Measurements from ENCODE around the gene ANKRD35. TPM values are rescaled to one million over a fixed set of nuclear protein-coding genes. Genes with fewer than 3 reads are reported as not detected.
"Not testable (repeated sequence)": the region's sequence is repeated elsewhere in the genome, so short reads cannot be mapped to it uniquely, and the experiment has no call there.

ANKRD35 gene
- polyA plus RNA-seq, 3 donors: 2.1 to 2.7 (median 2.4) TPM

- no peak for DNase-seq (ENCODE audit: extremely low read depth in 1 of 11, low read depth in 9 of 11, low spot score in 4 of 11)
Observed at GRCh38 chr1:145828367-145829026, 57.2 kb downstream of the ANKRD35 start.

GRCh38 chr1:145827966-145828365, 57.7 kb downstream of the ANKRD35 start:
- DNase-seq (ENCODE audit: extremely low read depth in 1 of 11, low read depth in 9 of 11, low spot score in 4 of 11): no peak

- no peak for DNase-seq (ENCODE audit: extremely low read depth in 1 of 11, low read depth in 9 of 11, low spot score in 4 of 11)
Observed at GRCh38 chr1:145826030-145826429, 59.6 kb downstream of the ANKRD35 start.

GRCh38 chr1:145824499-145824842, 61.2 kb downstream of the ANKRD35 start:
- DNase-seq (ENCODE audit: extremely low read depth in 1 of 11, low read depth in 9 of 11, low spot score in 4 of 11): no peak

- DNase-seq (ENCODE audit: extremely low read depth in 1 of 11, low read depth in 9 of 11, low spot score in 4 of 11): peak; percentile 64 to 90 (median 81)
Observed at GRCh38 chr1:145823565-145824498, 61.8 kb downstream of the ANKRD35 start, which contains the start of the genes POLR3C and RNF115. TSS of gene POLR3C (plus strand) at chr1:145824200. CDS start at chr1:145825777, 1,577 bp downstream. TSS of gene RNF115 (minus strand) at chr1:145824095. CDS start at chr1:145823873, 222 bp downstream.

GRCh38 chr1:145822779-145823331, 62.8 kb downstream of the ANKRD35 start:
- not testable (repeated sequence) for DNase-seq (ENCODE audit: extremely low read depth in 1 of 11, low read depth in 9 of 11, low spot score in 4 of 11)

GRCh38 chr1:145818095-145818494, 67.6 kb downstream of the ANKRD35 start:
- DNase-seq (ENCODE audit: extremely low read depth in 1 of 11, low read depth in 9 of 11, low spot score in 4 of 11): not testable (repeated sequence)

Other genes with a start within 250 kb of the ANKRD35 start
- 100 to 1,000 TPM; 175 to 234 (median 186) TPM for gene PDZK1, start 178.5 kb downstream of the ANKRD35 start, polyA plus RNA-seq (ENCODE audit: insufficient read length in 3 of 3)
- 1 to 10 TPM in 2 of 3 donors, under 1 TPM in 1; 0.95 to 2.6 (median 1.2) TPM for gene CD160, start 166.4 kb downstream of the ANKRD35 start, polyA plus RNA-seq (ENCODE audit: insufficient read length in 3 of 3)
- 10 to 100 TPM; 13.2 to 22.0 (median 16.7) TPM for gene RNF115, start 61.8 kb downstream of the ANKRD35 start, polyA plus RNA-seq (ENCODE audit: insufficient read length in 3 of 3)
- 10 to 100 TPM; 37.1 to 39.3 (median 37.4) TPM for gene POLR3C, start 61.7 kb downstream of the ANKRD35 start, polyA plus RNA-seq (ENCODE audit: insufficient read length in 3 of 3)
- gene NUDT17, start 40.2 kb downstream of the ANKRD35 start, polyA plus RNA-seq (ENCODE audit: insufficient read length in 3 of 3): 1 to 10 TPM; 6.1 to 7.4 (median 6.8) TPM
- 10 to 100 TPM; 45.7 to 56.0 (median 54.4) TPM for gene PIAS3, start 26.8 kb downstream of the ANKRD35 start, polyA plus RNA-seq (ENCODE audit: insufficient read length in 3 of 3)
- gene ITGA10, start 24.2 kb upstream of the ANKRD35 start, polyA plus RNA-seq (ENCODE audit: insufficient read length in 3 of 3): 1 to 10 TPM in 1 of 3 donors, under 1 TPM in 2; 0.82 to 1.3 (median 0.95) TPM
- 10 to 100 TPM; 51.9 to 60.9 (median 56.4) TPM for gene PEX11B, start 32.9 kb upstream of the ANKRD35 start, polyA plus RNA-seq (ENCODE audit: insufficient read length in 3 of 3)
- gene RBM8A, start 41.6 kb upstream of the ANKRD35 start, polyA plus RNA-seq (ENCODE audit: insufficient read length in 3 of 3): 100 to 1,000 TPM; 168 to 219 (median 214) TPM
- 10 to 100 TPM; 21.3 to 30.1 (median 27.0) TPM for gene LIX1L, start 72.2 kb upstream of the ANKRD35 start, polyA plus RNA-seq (ENCODE audit: insufficient read length in 3 of 3)
- gene ANKRD34A, start 78.7 kb upstream of the ANKRD35 start, polyA plus RNA-seq (ENCODE audit: insufficient read length in 3 of 3): 1 to 10 TPM in 1 of 3 donors, under 1 TPM in 2; 0.37 to 1.1 (median 0.42) TPM
- 10 to 100 TPM; 31.9 to 35.4 (median 34.6) TPM for gene POLR3GL, start 78.8 kb upstream of the ANKRD35 start, polyA plus RNA-seq (ENCODE audit: insufficient read length in 3 of 3)
- 100 to 1,000 TPM; 453 to 546 (median 468) TPM for gene TXNIP, start 110.7 kb upstream of the ANKRD35 start, polyA plus RNA-seq (ENCODE audit: insufficient read length in 3 of 3)
- under 1 TPM in 2 of 3 donors, not detected in 1; 0.15 to 0.20 TPM for gene HJV, start 135.9 kb upstream of the ANKRD35 start, polyA plus RNA-seq (ENCODE audit: insufficient read length in 3 of 3)